ENCODE measurements around the gene PFKFB3.
"Not testable (repeated sequence)": the region's sequence is repeated elsewhere in the genome, so short reads cannot be mapped to it uniquely, and the experiment has no call there.

PFKFB3 gene

DNA sequence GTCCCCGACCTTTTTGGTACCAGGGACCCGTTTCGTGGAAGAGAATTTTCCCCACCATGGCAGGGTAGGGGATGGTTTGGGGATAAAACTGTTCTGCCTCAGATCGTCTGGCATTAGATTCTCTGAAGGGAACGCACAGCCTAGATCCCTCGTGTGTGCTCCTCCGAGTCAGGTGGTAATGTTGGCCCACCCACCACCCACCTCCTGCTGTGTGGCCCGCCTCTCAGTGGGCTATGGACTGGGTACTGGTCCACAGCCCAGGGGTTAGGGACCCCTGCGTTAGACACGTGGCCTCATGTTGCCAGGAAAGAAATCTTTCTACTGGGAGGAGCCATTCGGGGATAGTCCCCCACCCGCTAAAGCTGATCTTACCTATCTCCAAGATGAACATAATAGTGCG is 27.0 kb downstream of the PFKFB3 start:
- Mint-ChIP-seq H3K36me3 (ENCODE audit: insufficient read depth) (peaks cover 25% of the 10 kb centered on the region), H3K4me3 (no peak overlapping the region), H3K27ac (ENCODE audit: low read depth) (no peak overlapping the region), H3K9me3 (no peaks in the 10 kb centered on the region), H3K4me1 (no peaks in the 10 kb centered on the region), H3K27me3 (no peaks in the 10 kb centered on the region)
- no peak for ATAC-seq (replicated peaks; ENCODE audit: extremely low read depth, poor library complexity, severe bottlenecking)
- no peak for DNase-seq (ENCODE audit: low spot score in 2 of 2)

DNA sequence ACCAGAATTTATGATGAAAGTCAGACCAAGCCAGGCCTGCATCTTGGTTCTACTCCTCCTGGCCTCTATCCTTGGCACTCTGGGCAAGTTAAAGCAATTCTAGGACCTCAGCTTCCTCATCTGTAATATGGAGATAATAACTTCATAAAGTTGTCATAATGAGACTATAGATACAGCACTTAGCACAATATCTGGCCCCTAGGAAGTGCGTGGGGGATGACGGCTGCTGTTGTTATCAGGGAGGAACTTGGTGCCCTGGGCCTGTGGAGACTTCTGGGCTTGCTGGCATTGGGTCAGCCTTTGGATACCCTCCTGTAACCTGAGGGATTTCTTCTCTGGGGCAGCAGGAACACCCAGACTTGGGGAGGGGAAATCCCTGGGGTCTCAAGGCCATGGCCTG is 27.6 kb downstream of the PFKFB3 start:
- DNase-seq (ENCODE audit: low spot score in 2 of 2) (no peak), ATAC-seq (replicated peaks; ENCODE audit: extremely low read depth, poor library complexity, severe bottlenecking) (no peak)
- Mint-ChIP-seq H3K27me3 (no peaks in the 10 kb centered on the region), H3K9me3 (no peaks in the 10 kb centered on the region), H3K4me1 (no peaks in the 10 kb centered on the region), H3K4me3 (no peak overlapping the region), H3K36me3 (ENCODE audit: insufficient read depth) (peaks cover 21% of the 10 kb centered on the region), H3K27ac (ENCODE audit: low read depth) (no peak overlapping the region)

DNA sequence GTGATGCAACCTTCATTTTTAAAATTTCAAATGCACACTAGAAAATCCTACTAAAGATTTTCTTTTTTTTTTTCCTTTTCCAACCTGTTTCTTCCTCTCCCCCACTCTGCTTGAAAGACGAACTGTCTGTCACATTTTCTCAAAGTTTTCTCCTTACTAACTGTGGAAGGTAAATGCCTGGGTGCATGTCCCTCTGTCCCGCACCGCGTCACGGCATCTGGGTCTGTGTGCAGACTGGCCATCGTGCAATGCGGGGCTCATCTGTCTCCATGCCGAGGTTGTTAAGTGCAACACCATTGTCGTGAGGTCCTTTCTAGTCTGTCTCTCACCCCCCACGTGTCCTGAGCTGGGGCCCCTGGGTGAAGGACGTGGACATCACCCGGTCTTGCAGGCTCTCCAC is 28.4 kb downstream of the PFKFB3 start:
- Mint-ChIP-seq H3K27me3 (no peaks in the 10 kb centered on the region), H3K36me3 (ENCODE audit: insufficient read depth) (peaks cover 15% of the 10 kb centered on the region), H3K4me1 (no peaks in the 10 kb centered on the region), H3K9me3 (no peaks in the 10 kb centered on the region), H3K27ac (ENCODE audit: low read depth) (no peak overlapping the region), H3K4me3 (no peak overlapping the region)
- ATAC-seq (replicated peaks; ENCODE audit: extremely low read depth, poor library complexity, severe bottlenecking) (no peak), DNase-seq (ENCODE audit: low spot score in 2 of 2) (no peak)

DNA sequence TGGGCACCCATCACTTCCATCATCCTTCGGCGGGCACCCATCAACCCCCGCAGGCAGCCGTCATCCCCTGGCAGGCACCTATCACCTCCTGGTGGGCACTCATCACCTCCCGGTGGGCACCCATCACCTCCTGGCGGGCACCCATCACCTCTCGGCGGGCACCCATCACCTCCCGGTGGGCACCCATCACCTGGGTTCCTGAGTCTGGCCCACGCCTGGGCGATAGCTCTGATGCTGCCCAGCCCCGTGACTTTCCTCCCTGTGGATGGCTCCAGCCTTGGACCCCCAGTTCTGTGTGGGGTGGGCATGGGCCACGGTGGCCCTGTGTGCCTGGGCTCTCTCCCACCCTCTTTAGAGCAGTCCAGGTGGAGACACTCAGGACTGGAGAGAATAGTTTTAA is 29.0 kb downstream of the PFKFB3 start:
- Mint-ChIP-seq H3K36me3 (ENCODE audit: insufficient read depth) (peaks cover 16% of the 10 kb centered on the region), H3K27ac (ENCODE audit: low read depth) (no peak overlapping the region)

DNA sequence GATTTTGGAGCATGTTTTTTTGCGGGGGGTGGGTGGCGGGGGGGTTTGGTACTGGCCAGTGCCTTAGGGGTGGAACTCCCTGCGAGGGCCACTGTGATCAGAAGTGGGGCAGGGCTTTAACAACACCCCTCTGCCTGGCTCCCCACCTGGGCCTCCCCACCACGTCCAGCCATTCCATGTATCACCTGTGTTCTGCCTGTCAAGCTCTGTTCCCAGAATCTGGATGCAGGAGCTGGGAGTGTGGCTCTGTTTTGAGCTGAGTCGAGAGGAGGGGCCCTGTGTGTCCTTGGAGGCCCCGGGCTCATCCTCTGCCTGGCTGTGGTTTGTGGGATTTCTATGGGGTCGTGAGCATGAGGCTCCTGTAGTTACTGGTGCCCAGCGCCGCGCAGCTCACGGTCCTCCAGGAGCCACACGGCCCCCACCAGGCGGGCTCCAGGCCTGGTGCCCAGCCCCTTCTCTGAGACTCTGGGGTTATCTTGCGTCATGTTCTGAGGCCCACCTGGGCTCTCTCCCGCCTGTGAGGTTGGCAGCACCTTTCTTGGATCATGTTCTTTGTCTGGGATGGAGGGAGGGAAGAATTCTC is 29.6 kb downstream of the PFKFB3 start:
- H3K9me3 Mint-ChIP-seq = no peaks in the 10 kb centered on the region
- no peak overlapping the region for H3K27ac Mint-ChIP-seq (ENCODE audit: low read depth)
- no peak overlapping the region for H3K4me3 Mint-ChIP-seq
- no peak for ATAC-seq (replicated peaks; ENCODE audit: extremely low read depth, poor library complexity, severe bottlenecking)
- H3K27me3 Mint-ChIP-seq = no peaks in the 10 kb centered on the region
- no peaks in the 10 kb centered on the region for H3K4me1 Mint-ChIP-seq
- peaks cover 16% of the 10 kb centered on the region for H3K36me3 Mint-ChIP-seq (ENCODE audit: insufficient read depth)
- DNase-seq (ENCODE audit: low spot score in 2 of 2) = no peak

More for the DNA sequence above, 29.0 kb downstream of the PFKFB3 start:
- Mint-ChIP-seq H3K4me1 (no peaks in the 10 kb centered on the region), H3K4me3 (no peak overlapping the region), H3K9me3 (no peaks in the 10 kb centered on the region), H3K27me3 (no peaks in the 10 kb centered on the region)
- ATAC-seq (replicated peaks; ENCODE audit: extremely low read depth, poor library complexity, severe bottlenecking) (no peak), DNase-seq (ENCODE audit: low spot score in 2 of 2) (no peak)

DNA sequence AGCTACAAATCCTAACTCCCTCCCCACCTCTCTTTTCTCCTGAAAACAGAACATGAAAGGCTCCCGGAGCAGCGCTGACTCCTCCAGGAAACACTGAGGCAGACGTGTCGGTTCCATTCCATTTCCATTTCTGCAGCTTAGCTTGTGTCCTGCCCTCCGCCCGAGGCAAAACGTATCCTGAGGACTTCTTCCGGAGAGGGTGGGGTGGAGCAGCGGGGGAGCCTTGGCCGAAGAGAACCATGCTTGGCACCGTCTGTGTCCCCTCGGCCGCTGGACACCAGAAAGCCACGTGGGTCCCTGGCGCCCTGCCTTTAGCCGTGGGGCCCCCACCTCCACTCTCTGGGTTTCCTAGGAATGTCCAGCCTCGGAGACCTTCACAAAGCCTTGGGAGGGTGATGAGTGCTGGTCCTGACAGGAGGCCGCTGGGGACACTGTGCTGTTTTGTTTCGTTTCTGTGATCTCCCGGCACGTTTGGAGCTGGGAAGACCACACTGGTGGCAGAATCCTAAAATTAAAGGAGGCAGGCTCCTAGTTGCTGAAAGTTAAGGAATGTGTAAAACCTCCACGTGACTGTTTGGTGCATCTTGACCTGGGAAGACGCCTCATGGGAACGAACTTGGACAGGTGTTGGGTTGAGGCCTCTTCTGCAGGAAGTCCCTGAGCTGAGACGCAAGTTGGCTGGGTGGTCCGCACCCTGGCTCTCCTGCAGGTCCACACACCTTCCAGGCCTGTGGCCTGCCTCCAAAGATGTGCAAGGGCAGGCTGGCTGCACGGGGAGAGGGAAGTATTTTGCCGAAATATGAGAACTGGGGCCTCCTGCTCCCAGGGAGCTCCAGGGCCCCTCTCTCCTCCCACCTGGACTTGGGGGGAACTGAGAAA is 30.4 kb downstream of the PFKFB3 start:
- DNase-seq (ENCODE audit: low spot score in 2 of 2) (no peak), ATAC-seq (replicated peaks; ENCODE audit: extremely low read depth, poor library complexity, severe bottlenecking) (no peak)
- Mint-ChIP-seq H3K4me3 (no peak overlapping the region), H3K36me3 (ENCODE audit: insufficient read depth) (peaks cover 16% of the 10 kb centered on the region), H3K27ac (ENCODE audit: low read depth) (no peak overlapping the region), H3K9me3 (no peaks in the 10 kb centered on the region), H3K27me3 (no peaks in the 10 kb centered on the region), H3K4me1 (no peaks in the 10 kb centered on the region)

DNA sequence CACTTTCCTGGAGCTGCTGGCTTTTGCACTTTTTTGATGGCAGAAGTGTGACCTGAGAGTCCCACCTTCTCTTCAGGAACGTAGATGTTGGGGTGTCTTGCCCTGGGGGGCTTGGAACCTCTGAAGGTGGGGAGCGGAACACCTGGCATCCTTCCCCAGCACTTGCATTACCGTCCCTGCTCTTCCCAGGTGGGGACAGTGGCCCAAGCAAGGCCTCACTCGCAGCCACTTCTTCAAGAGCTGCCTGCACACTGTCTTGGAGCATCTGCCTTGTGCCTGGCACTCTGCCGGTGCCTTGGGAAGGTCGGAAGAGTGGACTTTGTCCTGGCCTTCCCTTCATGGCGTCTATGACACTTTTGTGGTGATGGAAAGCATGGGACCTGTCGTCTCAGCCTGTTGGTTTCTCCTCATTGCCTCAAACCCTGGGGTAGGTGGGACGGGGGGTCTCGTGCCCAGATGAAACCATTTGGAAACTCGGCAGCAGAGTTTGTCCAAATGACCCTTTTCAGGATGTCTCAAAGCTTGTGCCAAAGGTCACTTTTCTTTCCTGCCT is 31.1 kb downstream of the PFKFB3 start:
- no peak overlapping the region for H3K4me3 Mint-ChIP-seq
- H3K9me3 Mint-ChIP-seq = no peaks in the 10 kb centered on the region
- no peaks in the 10 kb centered on the region for H3K27me3 Mint-ChIP-seq
- peaks cover 2% of the 10 kb centered on the region for H3K4me1 Mint-ChIP-seq
- no peak for ATAC-seq (replicated peaks; ENCODE audit: extremely low read depth, poor library complexity, severe bottlenecking)
- H3K27ac Mint-ChIP-seq (ENCODE audit: low read depth) = no peak overlapping the region
- H3K36me3 Mint-ChIP-seq (ENCODE audit: insufficient read depth) = peaks cover 16% of the 10 kb centered on the region
- DNase-seq (ENCODE audit: low spot score in 2 of 2) = no peak

DNA sequence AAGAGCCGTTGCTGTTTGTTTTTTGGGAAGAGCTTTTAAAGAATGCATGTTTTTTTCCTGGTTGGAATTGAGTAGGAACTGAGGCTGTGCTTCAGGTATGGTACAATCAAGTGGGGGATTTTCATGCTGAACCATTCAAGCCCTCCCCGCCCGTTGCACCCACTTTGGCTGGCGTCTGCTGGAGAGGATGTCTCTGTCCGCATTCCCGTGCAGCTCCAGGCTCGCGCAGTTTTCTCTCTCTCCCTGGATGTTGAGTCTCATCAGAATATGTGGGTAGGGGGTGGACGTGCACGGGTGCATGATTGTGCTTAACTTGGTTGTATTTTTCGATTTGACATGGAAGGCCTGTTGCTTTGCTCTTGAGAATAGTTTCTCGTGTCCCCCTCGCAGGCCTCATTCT is 31.6 kb downstream of the PFKFB3 start:
- no peak for DNase-seq (ENCODE audit: low spot score in 2 of 2)
- Mint-ChIP-seq H3K27me3 (no peaks in the 10 kb centered on the region), H3K4me3 (no peak overlapping the region), H3K9me3 (no peaks in the 10 kb centered on the region), H3K4me1 (peaks cover 8% of the 10 kb centered on the region), H3K27ac (ENCODE audit: low read depth) (no peak overlapping the region), H3K36me3 (ENCODE audit: insufficient read depth) (peaks cover 14% of the 10 kb centered on the region)
- no peak for ATAC-seq (replicated peaks; ENCODE audit: extremely low read depth, poor library complexity, severe bottlenecking)

DNA sequence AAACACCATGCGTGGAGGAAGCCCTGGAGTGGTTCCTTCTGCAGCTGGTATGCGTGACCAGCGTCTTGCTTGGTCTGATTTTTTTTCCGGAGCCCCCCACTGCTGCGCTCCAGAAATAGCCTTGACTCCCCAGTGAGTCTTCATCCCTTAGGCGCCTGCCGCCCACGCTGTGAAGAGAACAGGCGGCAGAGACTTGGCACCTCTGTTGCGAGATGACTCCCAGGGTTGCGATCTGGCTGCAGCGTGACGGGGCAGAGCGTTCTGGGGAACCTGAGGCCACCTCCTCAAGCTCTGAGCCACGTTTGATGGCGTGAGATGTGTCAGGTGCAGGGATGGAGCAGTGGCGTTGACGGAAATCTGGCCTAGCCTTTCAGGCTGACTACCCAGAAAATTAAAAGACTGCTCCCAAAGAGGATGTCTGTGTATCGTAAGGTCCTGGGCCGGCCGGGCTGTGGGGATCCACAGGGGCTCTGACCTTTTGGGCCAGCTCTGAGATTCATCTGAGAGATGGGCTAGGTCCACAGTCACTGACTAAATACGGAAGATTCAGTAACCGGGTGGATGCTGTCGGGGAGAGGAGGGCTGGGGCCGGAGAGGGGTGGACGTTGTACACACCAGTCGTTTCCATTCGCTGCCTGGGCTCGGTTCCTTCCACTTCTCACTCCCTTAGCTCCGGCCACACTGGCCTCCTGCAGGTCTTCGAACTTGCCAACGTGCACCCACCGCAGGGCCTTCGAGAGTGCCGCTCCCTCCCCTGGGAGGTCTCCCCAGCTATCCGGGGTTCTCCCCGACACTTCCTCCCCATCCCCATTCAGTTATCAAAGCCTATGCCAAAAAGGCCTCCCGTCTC is 33.8 kb downstream of the PFKFB3 start:
- ATAC-seq (replicated peaks; ENCODE audit: extremely low read depth, poor library complexity, severe bottlenecking) = no peak
- no peaks in the 10 kb centered on the region for H3K27me3 Mint-ChIP-seq
- H3K4me1 Mint-ChIP-seq = peaks cover 9% of the 10 kb centered on the region
- no peaks in the 10 kb centered on the region for H3K9me3 Mint-ChIP-seq
- no peak for DNase-seq (ENCODE audit: low spot score in 2 of 2)
- no peak overlapping the region for H3K27ac Mint-ChIP-seq (ENCODE audit: low read depth)
- peaks cover 10% of the 10 kb centered on the region for H3K36me3 Mint-ChIP-seq (ENCODE audit: insufficient read depth)
- H3K4me3 Mint-ChIP-seq = no peak overlapping the region

DNA sequence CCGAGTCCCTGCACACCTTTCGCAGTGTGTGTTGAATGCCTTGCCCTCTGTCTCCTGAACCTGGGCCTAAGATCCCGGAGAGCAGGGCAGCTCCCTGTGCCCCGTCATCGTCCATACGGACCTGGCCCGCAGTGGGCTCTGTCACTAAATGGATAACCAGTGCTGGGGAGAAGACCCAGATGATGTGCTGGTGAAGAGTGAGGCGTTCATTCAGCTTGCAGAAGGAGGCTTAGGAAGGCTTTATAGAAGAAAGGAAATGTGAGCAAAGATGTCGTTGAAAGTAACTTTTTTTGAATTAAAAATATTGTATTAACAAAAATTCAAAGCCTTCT is 34.4 kb downstream of the PFKFB3 start:
- DNase-seq (ENCODE audit: low spot score in 2 of 2) (no peak), ATAC-seq (replicated peaks; ENCODE audit: extremely low read depth, poor library complexity, severe bottlenecking) (no peak)
- H3K4me1 Mint-ChIP-seq = peaks cover 9% of the 10 kb centered on the region
- no peaks in the 10 kb centered on the region for H3K27me3 Mint-ChIP-seq
- H3K9me3 Mint-ChIP-seq = no peaks in the 10 kb centered on the region
- peaks cover 10% of the 10 kb centered on the region for H3K36me3 Mint-ChIP-seq (ENCODE audit: insufficient read depth)
- H3K4me3 Mint-ChIP-seq = no peak overlapping the region
- no peak overlapping the region for H3K27ac Mint-ChIP-seq (ENCODE audit: low read depth)

DNA sequence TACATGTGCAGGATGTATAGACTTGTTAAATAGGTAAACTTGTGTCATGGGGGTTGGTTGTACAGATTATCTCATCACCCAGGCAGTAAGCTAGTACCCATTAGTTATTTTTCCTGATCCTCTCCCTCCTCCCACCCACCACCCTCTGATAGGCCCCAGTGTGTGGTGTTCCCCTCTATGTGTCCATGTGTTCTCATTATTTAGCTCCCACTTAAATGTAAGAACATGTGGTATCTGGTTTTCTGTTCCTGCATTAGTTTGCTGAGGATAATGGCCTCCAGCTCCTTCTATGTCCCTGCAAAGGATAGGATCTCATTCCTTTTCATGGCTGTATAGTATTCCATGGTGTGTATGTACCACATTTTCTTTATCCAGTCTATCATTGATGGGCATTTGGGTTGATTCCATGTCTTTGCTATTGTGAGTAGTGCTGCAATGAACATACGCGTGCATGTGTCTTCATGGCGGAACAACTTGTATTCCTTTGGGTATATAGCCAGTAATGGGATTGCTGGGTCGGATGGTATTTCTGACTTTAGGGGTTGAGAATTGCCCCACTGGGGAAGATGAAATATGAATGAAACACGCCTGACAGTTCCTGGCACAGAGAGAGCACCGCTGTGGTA is 36.0 kb downstream of the PFKFB3 start:
- DNase-seq (ENCODE audit: low spot score in 2 of 2); ATAC-seq (replicated peaks; ENCODE audit: extremely low read depth, poor library complexity, severe bottlenecking); H3K4me1 Mint-ChIP-seq; H3K36me3 Mint-ChIP-seq (ENCODE audit: insufficient read depth); H3K9me3 Mint-ChIP-seq; H3K27me3 Mint-ChIP-seq; H3K4me3 Mint-ChIP-seq: not testable (repeated sequence)
- H3K27ac Mint-ChIP-seq (ENCODE audit: low read depth) = peak overlapping the region; percentile 77

DNA sequence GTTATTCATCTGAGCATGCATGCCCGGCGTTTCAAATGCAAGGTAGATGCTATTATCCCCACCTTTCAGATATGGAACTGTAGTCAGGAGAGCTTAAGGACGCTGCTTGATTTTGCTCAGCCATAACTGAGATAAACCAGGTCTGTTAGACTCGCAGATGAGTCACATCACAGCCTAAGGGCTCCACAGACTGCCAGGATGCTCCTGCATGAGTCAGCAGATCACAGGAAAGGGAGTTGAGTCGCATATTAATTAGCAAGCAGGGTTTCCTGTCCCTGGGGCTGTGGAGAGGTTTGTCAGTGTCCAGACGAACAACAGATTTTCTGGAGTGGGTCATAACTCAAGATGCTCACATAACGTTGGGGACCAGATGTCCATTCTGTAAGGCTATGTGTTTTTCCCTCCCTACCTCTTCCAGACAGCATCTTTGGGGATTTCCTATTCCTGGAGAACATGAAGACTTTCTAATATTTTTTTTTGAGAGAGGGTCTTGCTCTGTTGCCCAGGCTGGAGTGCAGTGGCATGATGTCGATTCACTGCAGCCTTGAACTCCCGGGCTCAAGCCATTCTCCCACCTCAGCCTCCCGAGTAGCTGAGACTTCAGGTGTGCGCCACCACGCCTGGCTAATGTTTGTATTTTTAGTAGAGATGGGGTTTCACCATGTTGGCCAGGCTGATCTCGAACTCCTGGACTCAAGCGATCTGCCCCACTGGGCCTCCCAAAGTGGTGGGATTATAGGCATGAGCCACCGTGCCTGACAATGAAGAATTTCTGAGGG is 36.7 kb downstream of the PFKFB3 start:
- Mint-ChIP-seq H3K4me1 (peaks cover 9% of the 10 kb centered on the region), H3K27me3 (no peaks in the 10 kb centered on the region), H3K9me3 (no peaks in the 10 kb centered on the region), H3K36me3 (ENCODE audit: insufficient read depth) (peaks cover 7% of the 10 kb centered on the region), H3K27ac (ENCODE audit: low read depth) (peak overlapping the region; percentile 77), H3K4me3 (no peak overlapping the region)
- peak; percentile 76 for ATAC-seq (replicated peaks; ENCODE audit: extremely low read depth, poor library complexity, severe bottlenecking)
- DNase-seq (ENCODE audit: low spot score in 2 of 2) = no peak
